Rectal smooth muscle tissue (tissue), 1 donor: ENCODE measurements around the gene VIPR2.

Source experiments
- H3K27ac ChIP-seq: one replicate; pipeline ENCODE4 v1.7.0; 2013; ENCODE audit warnings: low read depth, low read length, inconsistent platforms
- H3K27me3 ChIP-seq: one replicate; pipeline ENCODE4 v1.7.0; 2013; ENCODE audit warnings: low read length; ENCODE audit not compliant: control insufficient read depth, insufficient read depth
- H3K36me3 ChIP-seq: one replicate; pipeline ENCODE4 v1.7.0; 2013; ENCODE audit warnings: low read length; ENCODE audit not compliant: control insufficient read depth, insufficient read depth
- H3K4me1 ChIP-seq: one replicate; pipeline ENCODE4 v1.7.0; 2013; ENCODE audit warnings: low read length; ENCODE audit not compliant: control insufficient read depth, insufficient read depth
- H3K4me3 ChIP-seq: one replicate; pipeline ENCODE4 v1.7.0; 2013; ENCODE audit warnings: low read length
- H3K9ac ChIP-seq: one replicate; pipeline ENCODE4 v1.7.0; 2013; ENCODE audit warnings: low read length

VIPR2 gene

DNA sequence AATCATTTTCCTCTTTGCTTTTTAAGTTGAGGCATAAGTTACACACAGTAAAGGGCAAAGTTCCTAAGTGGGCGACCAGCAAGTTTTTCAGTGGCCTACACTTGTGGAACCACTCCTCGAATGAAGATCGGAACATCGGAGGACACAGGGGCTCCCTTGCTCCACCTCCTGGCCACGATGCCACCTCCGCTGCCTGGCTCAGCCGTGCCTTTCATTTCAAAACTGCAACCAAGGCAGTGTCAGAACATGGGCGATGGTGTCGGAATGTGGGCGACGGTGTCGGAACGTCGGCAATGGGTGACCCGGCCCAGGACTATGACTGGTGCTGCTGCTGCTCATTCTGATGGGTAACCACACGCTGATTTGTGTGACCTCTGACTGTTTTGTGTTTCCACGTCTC lies 9.6 kb upstream of the VIPR2 start:
- H3K4me3 ChIP-seq: no peak overlapping the region
- H3K4me1 ChIP-seq: no peaks in the 10 kb centered on the region

DNA sequence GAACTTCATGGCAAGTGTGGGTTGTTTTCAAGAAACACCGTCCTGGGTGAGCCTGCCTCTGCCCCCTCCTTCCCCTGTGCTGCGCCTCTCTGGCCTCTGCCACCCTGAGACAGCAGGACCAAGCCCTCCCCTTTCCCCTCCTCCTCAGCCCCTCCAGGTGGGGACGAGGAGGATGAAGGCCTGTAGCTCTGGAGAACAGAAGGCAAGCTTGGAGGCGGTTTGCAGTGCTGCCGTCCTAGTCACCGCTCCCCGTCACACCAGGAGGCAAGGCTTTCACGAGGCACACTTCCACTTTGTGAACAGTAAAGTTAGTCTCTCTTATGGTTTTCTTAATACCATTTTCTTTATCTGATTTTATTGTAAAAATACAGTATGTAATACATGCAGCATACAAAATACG lies 8.8 kb upstream of the VIPR2 start:
- Histone ChIP-seq H3K27ac (no peak overlapping the region), H3K27me3 (no peaks in the 10 kb centered on the region), H3K9ac (no peak overlapping the region), H3K4me1 (no peaks in the 10 kb centered on the region), H3K36me3 (no peaks in the 10 kb centered on the region), H3K4me3 (no peak overlapping the region)

More for the DNA sequence above, 9.6 kb upstream of the VIPR2 start:
- no peak overlapping the region for H3K27ac ChIP-seq
- no peak overlapping the region for H3K9ac ChIP-seq
- no peaks in the 10 kb centered on the region for H3K27me3 ChIP-seq
- no peaks in the 10 kb centered on the region for H3K36me3 ChIP-seq

- Histone ChIP-seq H3K27ac (no peak overlapping the region), H3K4me1 (no peaks in the 10 kb centered on the region), H3K9ac (no peak overlapping the region), H3K27me3 (no peaks in the 10 kb centered on the region), H3K36me3 (no peaks in the 10 kb centered on the region), H3K4me3 (no peak overlapping the region)
Observed at GRCh38 chr7:159152816-159153215, 8.1 kb upstream of the VIPR2 start.

GRCh38 chr7:159151231-159151630 lies 6.6 kb upstream of the VIPR2 start:
- no peak overlapping the region for H3K9ac ChIP-seq
- no peaks in the 10 kb centered on the region for H3K27me3 ChIP-seq
- H3K4me3 ChIP-seq: no peak overlapping the region
- no peaks in the 10 kb centered on the region for H3K36me3 ChIP-seq
- H3K4me1 ChIP-seq: no peaks in the 10 kb centered on the region
- no peak overlapping the region for H3K27ac ChIP-seq

GRCh38 chr7:159149488-159149887 lies 4.8 kb upstream of the VIPR2 start:
- Histone ChIP-seq H3K36me3 (no peaks in the 10 kb centered on the region), H3K9ac (no peak overlapping the region), H3K27me3 (no peaks in the 10 kb centered on the region), H3K4me1 (no peaks in the 10 kb centered on the region), H3K27ac (no peak overlapping the region), H3K4me3 (no peak overlapping the region)

DNA sequence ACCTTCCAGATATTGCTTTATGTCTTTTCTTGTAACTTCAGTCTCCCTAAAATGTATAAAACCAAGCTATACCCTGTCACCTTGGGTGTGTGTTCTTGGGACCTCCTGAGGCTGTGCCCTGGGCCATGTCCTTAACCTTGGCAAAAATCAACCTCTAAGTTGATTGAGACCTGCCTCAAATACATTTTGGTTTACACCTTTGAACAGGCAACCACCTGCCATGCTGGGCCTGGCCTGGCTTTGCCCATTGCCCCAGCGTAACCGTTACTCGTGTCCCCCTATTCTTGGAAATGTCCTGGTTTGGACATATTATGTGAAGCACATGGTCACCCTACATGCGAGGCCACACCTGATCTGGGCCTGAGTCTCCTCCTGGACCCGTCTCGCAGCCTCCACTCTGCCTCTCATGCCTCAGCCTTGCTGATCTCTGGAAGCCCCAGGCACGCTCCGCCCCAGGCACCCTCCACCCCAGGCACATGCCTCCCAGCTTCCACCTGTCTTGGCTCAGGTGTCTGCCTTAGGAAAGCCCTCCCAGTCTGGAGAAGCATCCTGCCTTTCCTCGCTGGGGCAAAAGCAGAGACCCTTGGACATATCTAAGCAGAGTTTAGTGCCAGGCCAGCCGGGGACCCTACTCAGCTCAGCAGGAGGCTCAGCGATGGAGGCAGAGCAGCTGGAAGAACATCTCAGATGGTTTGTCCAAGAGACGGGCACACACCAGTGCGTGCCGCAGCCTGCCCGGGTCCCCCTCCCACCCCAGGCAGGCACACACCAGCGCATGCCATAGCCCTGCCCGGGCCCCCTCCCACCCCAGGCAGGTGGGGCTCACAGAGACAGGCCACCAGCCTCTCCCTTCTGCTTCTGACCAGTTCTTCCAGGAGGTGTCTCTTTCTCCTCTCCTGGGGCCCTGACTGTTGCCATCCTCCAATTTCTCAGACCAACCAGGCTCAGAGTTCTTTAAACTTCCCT lies 4.0 kb upstream of the VIPR2 start:
- H3K27ac ChIP-seq: no peak overlapping the region
- H3K27me3 ChIP-seq: no peaks in the 10 kb centered on the region
- no peak overlapping the region for H3K4me3 ChIP-seq
- H3K9ac ChIP-seq: no peak overlapping the region
- H3K4me1 ChIP-seq: no peaks in the 10 kb centered on the region
- no peaks in the 10 kb centered on the region for H3K36me3 ChIP-seq

- H3K4me3 ChIP-seq: no peak overlapping the region
- no peak overlapping the region for H3K9ac ChIP-seq
- no peaks in the 10 kb centered on the region for H3K27me3 ChIP-seq
- no peaks in the 10 kb centered on the region for H3K4me1 ChIP-seq
- no peak overlapping the region for H3K27ac ChIP-seq
- H3K36me3 ChIP-seq: no peaks in the 10 kb centered on the region
Observed at GRCh38 chr7:159147687-159148086, 3.0 kb upstream of the VIPR2 start.

DNA sequence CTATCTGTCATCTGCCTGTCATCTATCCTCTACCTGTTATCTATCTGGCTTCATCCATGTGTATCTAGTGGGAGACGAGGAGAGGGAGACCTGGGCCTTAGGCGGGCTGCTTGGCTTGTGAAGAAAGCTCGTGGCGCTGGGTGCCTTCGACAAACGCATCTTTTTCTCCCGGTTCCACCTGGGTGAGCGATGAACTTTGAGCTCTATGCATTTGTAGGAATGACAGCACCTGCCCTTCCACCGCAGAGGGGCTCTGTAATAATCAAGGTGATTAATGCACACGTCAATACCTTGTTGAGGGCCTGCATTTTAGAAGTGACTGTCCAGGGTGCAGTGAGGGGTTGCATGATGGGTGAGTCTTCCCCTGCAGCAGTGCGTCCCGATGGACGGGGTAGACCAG lies 2.6 kb upstream of the VIPR2 start:
- Histone ChIP-seq H3K4me1 (no peaks in the 10 kb centered on the region), H3K36me3 (no peaks in the 10 kb centered on the region), H3K27me3 (no peaks in the 10 kb centered on the region), H3K4me3 (no peak overlapping the region), H3K9ac (no peak overlapping the region), H3K27ac (no peak overlapping the region)

GRCh38 chr7:159146084-159146858 lies 1.6 kb upstream of the VIPR2 start:
- Histone ChIP-seq H3K9ac (no peak overlapping the region), H3K36me3 (no peaks in the 10 kb centered on the region), H3K4me3 (no peak overlapping the region), H3K4me1 (peaks cover 7% of the 10 kb centered on the region), H3K27me3 (no peaks in the 10 kb centered on the region), H3K27ac (no peak overlapping the region)

- Histone ChIP-seq H3K4me1 (peaks cover 12% of the 10 kb centered on the region), H3K9ac (no peak overlapping the region), H3K27me3 (no peaks in the 10 kb centered on the region), H3K27ac (peak overlapping the region; percentile 37), H3K36me3 (no peaks in the 10 kb centered on the region), H3K4me3 (peak overlapping the region; percentile 47)
Observed at GRCh38 chr7:159145490-159145855, 806 bp upstream of the VIPR2 start.

DNA sequence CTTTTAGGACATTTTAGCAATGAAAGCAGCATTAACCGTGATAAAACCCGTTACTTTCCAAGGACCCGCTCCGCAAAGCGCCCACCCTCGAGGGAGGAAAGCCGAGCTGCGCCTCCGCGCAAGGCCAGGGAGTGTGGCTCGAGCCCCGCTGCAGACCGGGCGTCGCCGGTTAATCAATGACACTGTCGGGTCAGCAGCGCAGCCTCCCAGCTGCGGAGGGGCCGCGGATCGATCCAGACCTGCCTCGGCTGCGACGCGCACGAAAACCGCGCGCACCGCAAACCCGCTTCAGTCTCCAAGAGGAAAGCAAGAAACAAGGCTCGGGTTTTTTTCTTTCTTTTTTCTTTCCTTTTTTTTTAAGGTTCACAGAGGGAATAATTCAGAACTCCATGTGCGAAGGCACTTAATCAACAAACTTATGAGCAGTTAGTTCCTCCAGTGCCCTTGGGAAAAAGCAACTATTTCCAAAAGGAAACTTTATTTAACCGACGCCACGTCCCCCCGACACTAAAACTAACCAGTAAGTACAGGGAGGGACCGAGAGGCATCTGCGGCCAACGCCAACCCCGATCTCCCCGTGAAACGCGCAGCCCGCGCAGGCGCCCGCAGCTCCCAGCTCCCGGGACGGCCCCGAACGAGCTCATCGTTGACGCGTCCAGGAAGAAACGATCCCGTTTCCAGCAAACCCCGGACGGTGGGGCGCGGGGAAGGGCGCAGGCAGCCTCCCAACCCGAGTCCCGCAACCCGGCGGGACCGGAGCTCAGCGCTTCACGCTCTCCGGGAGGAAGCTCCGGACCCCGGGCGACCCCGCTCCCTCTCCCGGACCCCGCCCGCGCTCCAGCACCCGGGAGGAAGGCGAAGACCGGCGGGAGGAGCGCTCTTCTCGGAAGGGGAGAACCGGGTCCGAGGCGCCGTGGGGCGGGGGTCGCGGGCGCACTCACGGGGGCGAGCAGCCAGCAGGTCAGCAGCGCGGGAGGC lies 598 bp downstream of the VIPR2 start:
- peaks cover 12% of the 10 kb centered on the region for H3K4me1 ChIP-seq

DNA sequence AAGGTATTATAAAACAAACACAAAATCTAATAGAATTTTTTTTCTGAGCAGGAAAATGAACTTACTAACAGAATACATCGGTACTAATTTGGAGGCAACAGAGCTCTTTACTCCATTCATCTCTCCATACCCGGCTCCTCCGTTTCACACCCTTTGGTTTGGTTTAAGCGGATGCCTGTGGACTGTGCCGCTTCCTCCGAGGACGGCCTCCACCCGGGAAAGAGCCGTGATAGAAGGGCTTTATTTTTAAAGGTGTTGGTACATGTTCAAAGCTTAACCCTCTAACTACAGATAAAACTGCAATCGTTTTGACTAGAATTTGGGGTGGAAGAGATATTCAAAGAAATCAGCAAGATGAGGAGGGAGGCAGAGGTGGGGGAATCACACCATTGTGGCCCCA lies 1.9 kb downstream of the VIPR2 start:
- no peak overlapping the region for H3K4me3 ChIP-seq
- no peak overlapping the region for H3K27ac ChIP-seq
- no peak overlapping the region for H3K9ac ChIP-seq
- H3K27me3 ChIP-seq: no peaks in the 10 kb centered on the region
- H3K36me3 ChIP-seq: no peaks in the 10 kb centered on the region
- H3K4me1 ChIP-seq: peaks cover 12% of the 10 kb centered on the region

More for the DNA sequence above, 598 bp downstream of the VIPR2 start:
- Histone ChIP-seq H3K9ac (peak overlapping the region; percentile 4), H3K27ac (peak overlapping the region; percentile 67), H3K4me3 (peak overlapping the region; percentile 59), H3K27me3 (no peaks in the 10 kb centered on the region), H3K36me3 (no peaks in the 10 kb centered on the region)
